Midbrain (tissue), 1 donor: ENCODE measurements around the gene DCUN1D4.
"Not testable (repeated sequence)": the region's sequence is repeated elsewhere in the genome, so short reads cannot be mapped to it uniquely, and the experiment has no call there.

ENCODE experiments used
- DNase-seq: peaks from one replicate; lab custom pipeline; 2025; lab: John Stamatoyannopoulos, UW

DCUN1D4 gene

GRCh38 chr4:51855270-51855669 is 12.3 kb downstream of the DCUN1D4 start:
- DNase-seq = no peak

- no peak for DNase-seq
Measured at GRCh38 chr4:51855751-51856150, 12.8 kb downstream of the DCUN1D4 start.

GRCh38 chr4:51858605-51859202 is 15.8 kb downstream of the DCUN1D4 start:
- no peak for DNase-seq

- DNase-seq = no peak
Measured at GRCh38 chr4:51859476-51860031, 16.6 kb downstream of the DCUN1D4 start.

GRCh38 chr4:51862199-51862598 is 19.2 kb downstream of the DCUN1D4 start:
- DNase-seq = no peak

- no peak for DNase-seq
Measured at GRCh38 chr4:51862781-51863180, 19.8 kb downstream of the DCUN1D4 start.

- DNase-seq = no peak
Measured at GRCh38 chr4:51865717-51866116, 22.8 kb downstream of the DCUN1D4 start.

- DNase-seq = no peak
Measured at GRCh38 chr4:51866835-51867234, 23.9 kb downstream of the DCUN1D4 start.

- no peak for DNase-seq
Measured at GRCh38 chr4:51867689-51868448, 24.9 kb downstream of the DCUN1D4 start.

GRCh38 chr4:51868449-51868847 is 25.5 kb downstream of the DCUN1D4 start:
- DNase-seq = no peak

- DNase-seq = no peak
Measured at GRCh38 chr4:51870441-51871188, 27.7 kb downstream of the DCUN1D4 start.

- no peak for DNase-seq
Measured at GRCh38 chr4:51872283-51872997, 29.5 kb downstream of the DCUN1D4 start.

GRCh38 chr4:51874551-51874950 is 31.6 kb downstream of the DCUN1D4 start:
- DNase-seq = no peak

- no peak for DNase-seq
Measured at GRCh38 chr4:51878431-51878830, 35.5 kb downstream of the DCUN1D4 start.

- DNase-seq = no peak
Measured at GRCh38 chr4:51880016-51880915, 37.3 kb downstream of the DCUN1D4 start.

GRCh38 chr4:51884055-51884454 is 41.1 kb downstream of the DCUN1D4 start:
- DNase-seq = no peak

- no peak for DNase-seq
Measured at GRCh38 chr4:51884606-51885005, 41.7 kb downstream of the DCUN1D4 start.

- DNase-seq = no peak
Measured at GRCh38 chr4:51885363-51885762, 42.4 kb downstream of the DCUN1D4 start.

GRCh38 chr4:51890760-51891159 is 47.8 kb downstream of the DCUN1D4 start:
- no peak for DNase-seq

- not testable (repeated sequence) for DNase-seq
Measured at GRCh38 chr4:51893402-51893801, 50.4 kb downstream of the DCUN1D4 start.

- no peak for DNase-seq
Measured at GRCh38 chr4:51894059-51894645, 51.2 kb downstream of the DCUN1D4 start.
